Measurements from ENCODE around the gene TREML2. TPM values are rescaled to one million over a fixed set of nuclear protein-coding genes. Genes with fewer than 3 reads are reported as not detected.

TREML2 gene
- total RNA-seq, 1 experiment from 2014 or later = not detected

DNA sequence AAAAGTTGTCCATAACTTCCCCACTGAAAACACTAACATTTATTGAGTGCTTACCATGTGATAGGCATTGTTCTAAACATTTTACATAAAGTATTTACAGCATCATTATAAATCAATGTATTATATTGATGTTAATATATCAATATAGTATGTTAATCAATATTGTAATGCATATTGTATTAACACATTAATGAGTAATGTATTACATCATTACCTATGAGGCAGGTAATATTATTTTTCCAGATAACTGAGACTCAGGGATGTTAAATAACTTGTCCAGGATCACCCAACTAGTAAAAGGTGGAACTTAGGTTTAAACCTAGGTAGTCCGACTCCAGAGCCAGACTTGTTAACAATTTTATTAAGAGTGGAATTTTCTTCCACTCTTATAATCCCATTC is 25.9 kb downstream of the TREML2 start:
- Histone ChIP-seq H4K20me1 (ENCODE audit: low read length) (no peaks in the 10 kb centered on the region), H3K36me3 (ENCODE audit: low read depth, low read length) (no peaks in the 10 kb centered on the region), H3K79me2 (ENCODE audit: low read length) (no peaks in the 10 kb centered on the region), H3K9me3 (ENCODE audit: low read length) (no peaks in the 10 kb centered on the region), H3K4me1 (ENCODE audit: insufficient read depth, low read length) (no peaks in the 10 kb centered on the region), H2AFZ (ENCODE audit: low read length) (no peak overlapping the region), H3K9me2 (replicated peaks; ENCODE audit: low read length) (no peaks in the 10 kb centered on the region), H3K9ac (ENCODE audit: low read length) (no peak overlapping the region), H3F3A (ENCODE audit: low read length, unreplicated experiment) (no peaks in the 10 kb centered on the region), H3K27ac (ENCODE audit: low read length) (no peak overlapping the region), H3K27me3 (ENCODE audit: low read length) (peaks cover 49% of the 10 kb centered on the region), H3K4me3 (ENCODE audit: low read length) (no peak overlapping the region), H3K4me2 (ENCODE audit: low read length) (no peak overlapping the region)
- no TSS peak for BruUV-seq (replicated peaks)
- ChIA-PET POLR2A (ENCODE audit: unreplicated experiment) (no interaction called here), CTCF (no interaction called here)
- intact Hi-C loops (cut with micrococcal nuclease) = no loop called here
- no peak for ATAC-seq
- TF ChIP-seq EZH2 (IDR thresholded peaks at IDR 0.05; ENCODE audit: low read length, unreplicated experiment) = no peak
- TF ChIP-seq EZH2phosphoT487 (IDR thresholded peaks at IDR 0.05; ENCODE audit: borderline replicate concordance, low read length) = no peak
- no peak for TF ChIP-seq CTCF (conservative IDR thresholded peaks at IDR 0.05; ENCODE audit: low read depth, low read length)
- no peak for DNase-seq

DNA sequence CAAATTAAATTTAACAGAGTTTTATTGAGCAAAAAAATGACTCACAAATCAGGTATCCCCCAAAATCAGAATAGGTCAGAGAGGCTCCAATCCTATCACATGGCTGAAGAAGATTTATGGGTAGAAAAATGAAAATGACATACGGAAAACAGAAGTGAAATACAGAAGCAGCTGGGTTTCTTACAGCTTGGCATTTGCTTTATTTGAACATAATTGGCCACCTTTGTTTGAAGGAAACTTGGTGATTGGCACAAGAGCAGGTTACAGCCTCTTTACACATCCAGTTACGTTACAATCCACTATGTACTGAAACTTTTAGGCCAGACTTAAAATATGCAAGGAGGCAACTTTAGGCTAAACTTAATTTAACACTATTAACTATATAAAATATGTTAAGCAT is 26.3 kb downstream of the TREML2 start:
- no peak overlapping the region for H2AFZ ChIP-seq (ENCODE audit: low read length)
- TF ChIP-seq EZH2phosphoT487 (IDR thresholded peaks at IDR 0.05; ENCODE audit: borderline replicate concordance, low read length) (no peak), CTCF (conservative IDR thresholded peaks at IDR 0.05; ENCODE audit: low read depth, low read length) (no peak), EZH2 (IDR thresholded peaks at IDR 0.05; ENCODE audit: low read length, unreplicated experiment) (no peak)
- intact Hi-C loops (cut with micrococcal nuclease) = no loop called here
- no peak overlapping the region for H3K4me2 ChIP-seq (ENCODE audit: low read length)
- no peaks in the 10 kb centered on the region for H4K20me1 ChIP-seq (ENCODE audit: low read length)
- H3K4me1 ChIP-seq (ENCODE audit: insufficient read depth, low read length) = no peaks in the 10 kb centered on the region
- no TSS peak for BruUV-seq (replicated peaks)
- DNase-seq = no peak
- ChIA-PET POLR2A (ENCODE audit: unreplicated experiment) (no interaction called here), CTCF (no interaction called here)
- no peaks in the 10 kb centered on the region for H3F3A ChIP-seq (ENCODE audit: low read length, unreplicated experiment)
- no peaks in the 10 kb centered on the region for H3K79me2 ChIP-seq (ENCODE audit: low read length)
- H3K27me3 ChIP-seq (ENCODE audit: low read length) = peaks cover 49% of the 10 kb centered on the region
- no peaks in the 10 kb centered on the region for H3K9me3 ChIP-seq (ENCODE audit: low read length)
- no peak for ATAC-seq
- H3K4me3 ChIP-seq (ENCODE audit: low read length) = no peak overlapping the region
- H3K9ac ChIP-seq (ENCODE audit: low read length) = no peak overlapping the region
- H3K27ac ChIP-seq (ENCODE audit: low read length) = no peak overlapping the region
- no peaks in the 10 kb centered on the region for H3K9me2 ChIP-seq (replicated peaks; ENCODE audit: low read length)
- no peaks in the 10 kb centered on the region for H3K36me3 ChIP-seq (ENCODE audit: low read depth, low read length)

GRCh38 chr6:41171908-41172307 is 29.0 kb downstream of the TREML2 start:
- no peak for TF ChIP-seq EZH2 (IDR thresholded peaks at IDR 0.05; ENCODE audit: low read length, unreplicated experiment)
- TF ChIP-seq CTCF (conservative IDR thresholded peaks at IDR 0.05; ENCODE audit: low read depth, low read length) = no peak
- no peak for TF ChIP-seq EZH2phosphoT487 (IDR thresholded peaks at IDR 0.05; ENCODE audit: borderline replicate concordance, low read length)
- H4K20me1 ChIP-seq (ENCODE audit: low read length) = no peaks in the 10 kb centered on the region
- POLR2A ChIA-PET (ENCODE audit: unreplicated experiment) = no interaction called here
- no peak for ATAC-seq
- H3K27me3 ChIP-seq (ENCODE audit: low read length) = peaks cover 30% of the 10 kb centered on the region
- H3K9me2 ChIP-seq (replicated peaks; ENCODE audit: low read length) = no peaks in the 10 kb centered on the region
- no peak for DNase-seq
- H2AFZ ChIP-seq (ENCODE audit: low read length) = no peak overlapping the region
- CTCF ChIA-PET = no interaction called here
- no peaks in the 10 kb centered on the region for H3K79me2 ChIP-seq (ENCODE audit: low read length)
- H3F3A ChIP-seq (ENCODE audit: low read length, unreplicated experiment) = no peaks in the 10 kb centered on the region
- no TSS peak for BruUV-seq (replicated peaks)
- no peak overlapping the region for H3K9ac ChIP-seq (ENCODE audit: low read length)
- no peaks in the 10 kb centered on the region for H3K4me1 ChIP-seq (ENCODE audit: insufficient read depth, low read length)
- no peaks in the 10 kb centered on the region for H3K36me3 ChIP-seq (ENCODE audit: low read depth, low read length)
- H3K4me2 ChIP-seq (ENCODE audit: low read length) = no peak overlapping the region
- H3K27ac ChIP-seq (ENCODE audit: low read length) = no peak overlapping the region
- intact Hi-C loops (cut with micrococcal nuclease) = no loop called here
- H3K9me3 ChIP-seq (ENCODE audit: low read length) = no peaks in the 10 kb centered on the region
- no peak overlapping the region for H3K4me3 ChIP-seq (ENCODE audit: low read length)

All from PC-3 (cell line).